Naive thymus-derived CD4-positive, alpha-beta T cell (primary cell): ENCODE data around the gene CDC42EP1. TPM values are rescaled to one million over a fixed set of nuclear protein-coding genes. Genes with fewer than 3 reads are reported as not detected.

Experiments used
- ATAC-seq: fragments of 150-1000 bp; cut with Tn5 transposase; 2 replicates; pipeline ENCODE4 v1.10.0; 2021; ENCODE audit warnings: mild to moderate bottlenecking, moderate library complexity
- CTCF ChIA-PET: fragments of 350-600 bp; sonication (Branson Sonifier 250); formaldehyde crosslinking; loops from one replicate; lab custom pipeline; 2021; ENCODE audit warnings: antibody characterized with exemption; lab: Charles Lee
- POLR2A ChIA-PET: fragments of 350-600 bp; sonication (Branson Sonifier 250); formaldehyde crosslinking; loops from one replicate; lab custom pipeline; 2021; ENCODE audit warnings: antibody characterized with exemption, inconsistent platforms; lab: Charles Lee
- DNase-seq, 9 donors: peaks; one replicate each; pipeline versions ENCODE4 v3.0.0 to v3.0.0-alpha.2; 2020 to 2022; ENCODE audit warnings: mixed read lengths in 1 of 9
- H3K27ac ChIP-seq: one replicate; pipeline ENCODE4 v1.7.0; 2013; ENCODE audit warnings: mild to moderate bottlenecking, low read depth, low read length, moderate library complexity
- H3K27me3 ChIP-seq, 2 donors: one replicate each; pipeline ENCODE4 v1.7.0; 2013; ENCODE audit warnings: low read length in 2 of 2, mild to moderate bottlenecking in 2 of 2, moderate library complexity in 2 of 2; ENCODE audit not compliant: control insufficient read depth in 2 of 2, insufficient read depth in 2 of 2
- H3K36me3 ChIP-seq, 3 experiments: 1 replicate in 2 of 3; 2 replicates in 1 of 3; pipeline ENCODE4 v1.7.0; 2013; ENCODE audit warnings: low read length in 3 of 3, mild to moderate bottlenecking in 3 of 3, moderate library complexity in 1 of 3; ENCODE audit not compliant: insufficient read depth in 3 of 3, control insufficient read depth in 2 of 3
- H3K4me1 ChIP-seq, 2 donors: one replicate each; pipeline ENCODE4 v1.7.0; 2013; ENCODE audit warnings: low read length in 2 of 2, mild to moderate bottlenecking in 2 of 2, moderate library complexity in 1 of 2; ENCODE audit not compliant: control insufficient read depth in 2 of 2, insufficient read depth in 2 of 2
- H3K4me3 ChIP-seq: 2 replicates; pipeline ENCODE4 v1.7.0; 2013; ENCODE audit warnings: mild to moderate bottlenecking, low read length
- H3K9me3 ChIP-seq, 3 experiments: 1 replicate in 2 of 3; 2 replicates in 1 of 3; pipeline ENCODE4 v1.7.0; 2013; ENCODE audit warnings: low read length in 3 of 3; ENCODE audit not compliant: control insufficient read depth in 2 of 3
- H3K27ac Mint-ChIP-seq, 9 donors: one replicate each; pipeline ENCODE4 v1.8.0; 2020 to 2022; ENCODE audit warnings: mixed read lengths in 9 of 9, mild to moderate bottlenecking in 8 of 9, moderate library complexity in 5 of 9, inconsistent platforms in 2 of 9
- H3K27me3 Mint-ChIP-seq, 5 donors: one replicate each; pipeline ENCODE4 v1.8.0; 2021 to 2022; ENCODE audit warnings: mixed read lengths in 5 of 5, mild to moderate bottlenecking in 1 of 5
- H3K36me3 Mint-ChIP-seq, 5 donors: one replicate each; pipeline ENCODE4 v1.8.0; 2020 to 2022; ENCODE audit warnings: mixed read lengths in 5 of 5, mild to moderate bottlenecking in 3 of 5, inconsistent platforms in 1 of 5
- H3K4me1 Mint-ChIP-seq, 7 donors: one replicate each; pipeline ENCODE4 v1.8.0; 2020 to 2022; ENCODE audit warnings: mixed read lengths in 7 of 7, mild to moderate bottlenecking in 3 of 7, inconsistent platforms in 1 of 7
- H3K4me3 Mint-ChIP-seq, 10 donors: one replicate each; pipeline ENCODE4 v1.8.0; 2020 to 2022; ENCODE audit warnings: mild to moderate bottlenecking in 10 of 10, mixed read lengths in 10 of 10, moderate library complexity in 6 of 10, inconsistent platforms in 2 of 10
- H3K9me3 Mint-ChIP-seq, 11 donors: one replicate each; pipeline ENCODE4 v1.8.0; 2020 to 2022; ENCODE audit warnings: mixed read lengths in 11 of 11, mild to moderate bottlenecking in 4 of 11, inconsistent platforms in 1 of 11, moderate library complexity in 1 of 11
- intact Hi-C, 2 donors: fragments of 100-400 bp; cut with micrococcal nuclease; formaldehyde crosslinking; loops; one replicate each; pipeline ENCODE4 v1.15.1; 2023
- polyA plus RNA-seq, 2 donors: library from polyadenylated mRNA; unstranded; fragments of 300-500 nt; fragmentation: Illumina TruSeq; gene quantifications; one replicate each; pipeline ENCODE4 v1.2.3, GENCODE V29; 2021
- total RNA-seq, 6 experiments: library from RNA in 5 of 6; stranded (reverse) in 5 of 6; gene quantifications; 1 replicate in 5 of 6; 2 replicates in 1 of 6; pipeline ENCODE4 v1.2.3 and lab custom pipeline; 2021 to 2026

CDC42EP1 gene
- total and polyA plus RNA-seq, 7 experiments from 2014 or later, result 0.27 to 1.6 (median 0.62) TPM; not detected in 3

- H3K4me3 Mint-ChIP-seq, result peak overlapping the region; percentile 54 to 87 (median 78)
These were observed 2.0 kb downstream of the CDC42EP1 start for GRCh38 chr22:37562049-37562875.

GRCh38 chr22:37563153-37564081 lies 3.1 kb downstream of the CDC42EP1 start:
- intact Hi-C loops, result loop anchor here in 1 of 2 donors (10.0 kb wide), 1 partner anchor 79 kb away; the partner anchor contains the start of gene MFNG
- no peak for DNase-seq
- peaks cover 33 to 34% of the 10 kb centered on the region in 2 donors for H3K4me1 ChIP-seq
- no peak overlapping the region for H3K27ac ChIP-seq
- no peaks in the 10 kb centered on the region for H3K9me3 ChIP-seq
- Mint-ChIP-seq H3K36me3 (peaks cover 0 to 3% (median 0%) of the 10 kb centered on the region in 5 donors), H3K27me3 (peaks cover 15 to 60% (median 22%) of the 10 kb centered on the region in 5 donors), H3K4me3 (peak overlapping the region in 1 of 10 donors; percentile 49), H3K4me1 (peaks cover 24 to 45% (median 31%) of the 10 kb centered on the region in 7 donors), H3K27ac (peak overlapping the region in 1 of 9 donors; percentile 2), H3K9me3 (no peaks in the 10 kb centered on the region)
- POLR2A ChIA-PET, result no interaction called here
- no peak for ATAC-seq
- H3K27me3 ChIP-seq, result peaks cover 11 to 14% of the 10 kb centered on the region in 2 donors
- no peaks in the 10 kb centered on the region for H3K36me3 ChIP-seq
- CTCF ChIA-PET, result interaction anchor here (0.9 to 8.7 kb wide), 4 partner anchors 16 to 91 kb away, joined by 3 to 147 read pairs (median 10); no protein-coding TSS in a partner anchor
- no peak overlapping the region for H3K4me3 ChIP-seq

More at GRCh38 chr22:37562049-37562875, 2.0 kb downstream of the CDC42EP1 start:
- ChIA-PET POLR2A (interaction anchor here (0.6 to 1.3 kb wide), 3 partner anchors 15 to 116 kb away, joined by 3 to 4 read pairs (median 4); no protein-coding TSS in a partner anchor), CTCF (interaction anchor here (1.0 to 8.7 kb wide), 5 partner anchors 22 to 92 kb away, joined by 3 to 147 read pairs (median 3); no protein-coding TSS in a partner anchor)
- no peak for ATAC-seq
- no peak for DNase-seq
- H3K27me3 Mint-ChIP-seq, result peaks cover 19 to 65% (median 24%) of the 10 kb centered on the region in 5 donors
- Histone ChIP-seq H3K9me3 (no peaks in the 10 kb centered on the region), H3K4me3 (no peak overlapping the region), H3K27ac (no peak overlapping the region), H3K36me3 (no peaks in the 10 kb centered on the region), H3K27me3 (peaks cover 11 to 14% of the 10 kb centered on the region in 2 donors), H3K4me1 (peaks cover 29 to 30% of the 10 kb centered on the region in 2 donors)
- H3K4me1 Mint-ChIP-seq, result peaks cover 20 to 37% (median 26%) of the 10 kb centered on the region in 7 donors
- intact Hi-C loops, result loop anchor here in 1 of 2 donors (10.0 kb wide), 1 partner anchor 77 kb away; the partner anchor contains the start of gene MFNG
- H3K36me3 Mint-ChIP-seq, result peaks cover 0 to 3% (median 0%) of the 10 kb centered on the region in 5 donors
- no peak overlapping the region for H3K27ac Mint-ChIP-seq
- H3K9me3 Mint-ChIP-seq, result no peaks in the 10 kb centered on the region

- peaks cover 15 to 52% (median 22%) of the 10 kb centered on the region in 5 donors for H3K27me3 Mint-ChIP-seq
- H3K4me3 ChIP-seq, result no peak overlapping the region
- DNase-seq (no peak), ATAC-seq (no peak)
- H3K4me1 Mint-ChIP-seq, result peaks cover 24 to 45% (median 31%) of the 10 kb centered on the region in 7 donors
- H3K27ac ChIP-seq, result no peak overlapping the region
- H3K4me3 Mint-ChIP-seq, result no peak overlapping the region
- intact Hi-C loops, result loop anchor here in 1 of 2 donors (10.0 kb wide), 1 partner anchor 79 kb away; the partner anchor contains the start of gene MFNG
- peaks cover 0 to 3% (median 0%) of the 10 kb centered on the region in 5 donors for H3K36me3 Mint-ChIP-seq
- ChIA-PET CTCF (interaction anchor here (0.9 to 8.7 kb wide), 5 partner anchors 17 to 135 kb away, joined by 3 to 147 read pairs (median 4); no protein-coding TSS in a partner anchor), POLR2A (no interaction called here)
- H3K27ac Mint-ChIP-seq, result no peak overlapping the region
- no peaks in the 10 kb centered on the region for H3K9me3 ChIP-seq
- H3K9me3 Mint-ChIP-seq, result peaks cover 0 to 2% (median 0%) of the 10 kb centered on the region in 11 donors
- H3K36me3 ChIP-seq, result no peaks in the 10 kb centered on the region
- H3K27me3 ChIP-seq, result peaks cover 11 to 14% of the 10 kb centered on the region in 2 donors
- peaks cover 33 to 34% of the 10 kb centered on the region in 2 donors for H3K4me1 ChIP-seq
These were observed 3.9 kb downstream of the CDC42EP1 start for GRCh38 chr22:37564111-37564711.

GRCh38 chr22:37565830-37566229 lies 5.5 kb downstream of the CDC42EP1 start:
- H3K27me3 Mint-ChIP-seq, result peaks cover 15 to 56% (median 22%) of the 10 kb centered on the region in 5 donors
- H3K27ac Mint-ChIP-seq, result peak overlapping the region in 1 of 9 donors; percentile 49
- peaks cover 11 to 14% of the 10 kb centered on the region in 2 donors for H3K27me3 ChIP-seq
- peaks cover 0 to 3% (median 0%) of the 10 kb centered on the region in 5 donors for H3K36me3 Mint-ChIP-seq
- no peak for ATAC-seq
- no peak for DNase-seq
- H3K4me3 ChIP-seq, result no peak overlapping the region
- H3K4me1 ChIP-seq, result peaks cover 32 to 34% of the 10 kb centered on the region in 2 donors
- H3K4me3 Mint-ChIP-seq, result peak overlapping the region in 7 of 10 donors; percentile 17 to 77 (median 70)
- H3K36me3 ChIP-seq, result no peaks in the 10 kb centered on the region
- intact Hi-C loops, result loop anchor here in 1 of 2 donors (2.0 to 10.0 kb wide), 2 partner anchors 27 to 81 kb away; partner anchors contain the start of gene MFNG
- no peaks in the 10 kb centered on the region for H3K9me3 ChIP-seq
- peaks cover 24 to 45% (median 31%) of the 10 kb centered on the region in 7 donors for H3K4me1 Mint-ChIP-seq
- ChIA-PET POLR2A (interaction anchor here (0.9 to 3.1 kb wide), 6 partner anchors 17 to 321 kb away, joined by 3 to 26 read pairs (median 6); no protein-coding TSS in a partner anchor), CTCF (interaction anchor here (0.6 to 8.7 kb wide), 15 partner anchors 9 to 790 kb away, joined by 3 to 147 read pairs (median 12); partner anchors contain the start of gene IFT27)
- H3K9me3 Mint-ChIP-seq, result peaks cover 0 to 2% (median 0%) of the 10 kb centered on the region in 11 donors
- H3K27ac ChIP-seq, result no peak overlapping the region

- peak overlapping the region in 9 of 10 donors; percentile 28 to 77 (median 71) for H3K4me3 Mint-ChIP-seq
- DNase-seq, result peak in 8 of 9 donors; percentile 30 to 51 (median 46)
- peaks cover 0 to 2% (median 0%) of the 10 kb centered on the region in 11 donors for H3K9me3 Mint-ChIP-seq
- Histone ChIP-seq H3K4me3 (peak overlapping the region; percentile 28), H3K27me3 (peaks cover 8 to 10% of the 10 kb centered on the region in 2 donors), H3K9me3 (no peaks in the 10 kb centered on the region), H3K36me3 (no peaks in the 10 kb centered on the region), H3K27ac (no peak overlapping the region), H3K4me1 (peaks cover 26 to 29% of the 10 kb centered on the region in 2 donors)
- peaks cover 22 to 43% (median 29%) of the 10 kb centered on the region in 7 donors for H3K4me1 Mint-ChIP-seq
- POLR2A ChIA-PET, result interaction anchor here (0.6 to 3.1 kb wide), 9 partner anchors 16 to 683 kb away, joined by 3 to 26 read pairs (median 4); partner anchors contain the start of gene GGA1
- H3K27me3 Mint-ChIP-seq, result peaks cover 12 to 52% (median 19%) of the 10 kb centered on the region in 5 donors
- peak overlapping the region in 2 of 9 donors; percentile 18 to 62 for H3K27ac Mint-ChIP-seq
- CTCF ChIA-PET, result interaction anchor here (0.6 to 8.7 kb wide), 24 partner anchors 9 to 790 kb away, joined by 3 to 147 read pairs (median 8); partner anchors contain the start of genes GGA1, IFT27, LGALS2 and MFNG
- intact Hi-C loops, result loop anchor here in 1 of 2 donors (2.0 to 10.0 kb wide), 2 partner anchors 26 to 82 kb away; partner anchors contain the start of gene MFNG
- H3K36me3 Mint-ChIP-seq, result peaks cover 0 to 3% (median 0%) of the 10 kb centered on the region in 5 donors
- peak; percentile 49 for ATAC-seq
These were observed 6.1 kb downstream of the CDC42EP1 start for GRCh38 chr22:37566329-37566837.
